Stimulated activated CD4-positive, alpha-beta T cell treated with anti-CD3 and anti-CD28 coated beads, TNF-alpha, amount 100 ng/mL, for 24 hours (primary cell): ENCODE results near the gene CDS1.
"Not testable (repeated sequence)": the region's sequence is repeated elsewhere in the genome, so short reads cannot be mapped to it uniquely, and the experiment has no call there.

Experiments used
- DNase-seq, 3 experiments: peaks; one replicate each; pipeline ENCODE4 v3.0.0-alpha.2; 2020; ENCODE audit warnings: low read depth in 3 of 3

The CDS1 gene

GRCh38 chr4:84611531-84611930 is 28.6 kb downstream of the CDS1 start:
- DNase-seq, result no peak

- no peak for DNase-seq
Observed at GRCh38 chr4:84614891-84615290, 32.0 kb downstream of the CDS1 start.

GRCh38 chr4:84615355-84615754 is 32.4 kb downstream of the CDS1 start:
- DNase-seq, result no peak

GRCh38 chr4:84622959-84623358 is 40.0 kb downstream of the CDS1 start:
- no peak for DNase-seq

GRCh38 chr4:84623661-84624060 is 40.7 kb downstream of the CDS1 start:
- DNase-seq, result no peak

- no peak for DNase-seq
Observed at GRCh38 chr4:84626673-84627072, 43.7 kb downstream of the CDS1 start.

GRCh38 chr4:84631573-84631972 is 48.6 kb downstream of the CDS1 start:
- DNase-seq, result no peak

GRCh38 chr4:84632092-84632491 is 49.2 kb downstream of the CDS1 start:
- DNase-seq, result no peak

GRCh38 chr4:84634961-84635360 is 52.0 kb downstream of the CDS1 start:
- no peak for DNase-seq

- no peak for DNase-seq
Observed at GRCh38 chr4:84638092-84638491, 55.2 kb downstream of the CDS1 start.

GRCh38 chr4:84639145-84639544 is 56.2 kb downstream of the CDS1 start:
- no peak for DNase-seq

- no peak for DNase-seq
Observed at GRCh38 chr4:84644087-84644486, 61.2 kb downstream of the CDS1 start.

- DNase-seq, result no peak
Observed at GRCh38 chr4:84647312-84647884, 64.5 kb downstream of the CDS1 start.

- DNase-seq, result no peak
Observed at GRCh38 chr4:84648178-84648577, 65.3 kb downstream of the CDS1 start.

GRCh38 chr4:84648863-84649647 is 66.1 kb downstream of the CDS1 start:
- no peak for DNase-seq

GRCh38 chr4:84651499-84651898 is 68.6 kb downstream of the CDS1 start:
- DNase-seq, result no peak

- DNase-seq, result no peak
Observed at GRCh38 chr4:84652478-84652877, 69.6 kb downstream of the CDS1 start.

- no peak for DNase-seq
Observed at GRCh38 chr4:84660606-84661005, 77.7 kb downstream of the CDS1 start.

GRCh38 chr4:84661191-84661939 is 78.4 kb downstream of the CDS1 start:
- no peak for DNase-seq

- DNase-seq, result not testable (repeated sequence)
Observed at GRCh38 chr4:84664767-84665166, 81.8 kb downstream of the CDS1 start.

GRCh38 chr4:84666439-84666838 is 83.5 kb downstream of the CDS1 start:
- DNase-seq, result no peak

GRCh38 chr4:84669201-84669600 is 86.3 kb downstream of the CDS1 start:
- DNase-seq, result no peak

GRCh38 chr4:84672177-84672576 is 89.2 kb downstream of the CDS1 start:
- no peak for DNase-seq
